A549 treated with AZD2906 at 1 μM for 4 hours (cell line): ENCODE data around the gene COX8A. TPM values are rescaled to one million over a fixed set of nuclear protein-coding genes. Genes with fewer than 3 reads are reported as not detected.

Experiments
- total RNA-seq: library from RNA; stranded (reverse); fragments of 200-300 nt; extraction: Qiagen RNA extraction; gene quantifications from 5 replicates; pipeline ENCODE4 v1.2.3, GENCODE V29; 2022

Gene COX8A, protein sequence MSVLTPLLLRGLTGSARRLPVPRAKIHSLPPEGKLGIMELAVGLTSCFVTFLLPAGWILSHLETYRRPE
- total RNA-seq = 696 to 1,142 TPM (median 1,073 TPM) in 5 replicates

DNA sequence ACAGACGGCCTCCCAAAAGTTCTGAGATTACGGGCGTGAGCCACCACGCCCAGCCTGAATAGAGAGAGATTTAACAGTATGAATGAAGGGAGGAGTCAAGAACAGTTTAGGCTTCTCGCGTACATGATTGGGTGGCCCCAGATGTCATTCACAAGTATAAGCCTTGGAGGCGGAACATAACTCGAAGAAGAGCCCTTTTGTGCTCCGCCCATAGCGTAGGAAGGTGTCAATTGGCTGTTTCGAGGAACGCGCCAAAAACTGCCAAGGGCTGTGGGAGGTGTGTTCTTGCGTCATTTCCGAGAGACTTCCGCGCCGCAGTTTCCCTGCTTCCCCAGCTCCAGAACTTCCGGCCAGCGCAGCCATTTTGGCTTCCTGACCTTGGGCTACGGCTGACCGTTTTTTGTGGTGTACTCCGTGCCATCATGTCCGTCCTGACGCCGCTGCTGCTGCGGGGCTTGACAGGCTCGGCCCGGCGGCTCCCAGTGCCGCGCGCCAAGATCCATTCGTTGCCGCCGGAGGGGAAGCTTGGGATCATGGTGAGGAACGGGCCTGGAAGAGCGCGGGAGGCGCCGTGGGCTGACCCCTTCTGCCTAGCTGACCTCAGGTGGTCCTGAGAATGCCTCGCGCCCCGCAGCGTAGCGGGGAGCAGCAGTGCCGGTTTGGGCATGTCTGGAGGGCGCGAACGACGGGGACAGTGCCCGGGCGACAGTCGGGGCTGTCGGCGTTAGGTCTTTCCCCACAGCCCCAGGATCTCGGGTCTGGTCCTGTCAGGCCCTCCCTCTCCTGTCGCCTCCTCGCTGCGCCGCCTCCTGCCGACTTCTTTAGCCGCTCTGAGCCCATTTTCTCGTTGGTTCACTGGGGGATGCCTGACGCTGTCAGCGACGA, at the start of gene COX8A:
COX8A (plus strand) TSS at position 362 of the 885 bp plus-strand sequence; CDS start at position 423, 61 bp downstream.

DNA sequence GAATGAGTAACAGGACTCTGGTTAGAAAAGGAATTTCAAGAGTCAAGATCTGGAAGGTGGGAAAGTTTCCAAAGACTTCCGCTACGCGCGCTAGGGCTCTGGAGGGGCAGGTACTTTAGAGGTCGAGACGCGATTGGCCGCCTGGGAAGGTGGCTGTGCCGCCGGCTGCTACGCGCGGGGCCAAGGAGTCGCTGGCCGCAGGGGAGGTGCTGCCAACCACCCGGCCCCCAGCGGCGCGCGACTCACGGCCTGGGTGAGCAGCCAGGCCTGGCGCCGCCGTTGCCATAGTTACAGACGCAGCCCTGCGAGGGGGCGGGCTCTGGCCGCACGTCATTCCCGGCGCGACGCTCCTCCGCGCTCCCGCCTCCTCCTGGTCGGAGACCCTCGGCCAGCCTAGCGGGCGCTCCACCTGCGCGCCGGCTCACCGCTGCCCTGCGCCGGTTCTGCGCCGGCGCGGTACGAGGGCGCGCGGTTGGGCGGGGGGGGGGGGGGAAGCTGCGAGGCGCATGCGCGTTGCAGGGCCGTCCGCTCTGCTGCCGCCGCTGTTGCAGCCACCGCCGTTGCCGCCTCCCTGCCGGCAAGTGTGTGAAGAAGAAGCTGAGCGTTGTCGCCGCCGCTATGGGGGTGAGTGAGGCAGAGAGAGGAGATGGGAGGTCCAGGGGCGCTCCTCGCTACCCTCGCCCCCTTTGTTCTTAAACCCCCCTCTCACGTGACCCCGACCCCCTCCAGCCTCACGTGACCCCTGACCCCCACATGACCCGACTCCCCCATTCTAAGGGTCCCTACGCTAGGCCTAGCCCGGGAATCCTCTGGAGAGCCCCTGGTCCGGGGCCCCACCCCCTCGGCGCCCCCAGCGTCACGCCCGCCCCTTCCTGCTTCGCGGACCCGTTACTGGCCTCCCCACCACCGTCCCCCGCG, 35.7 kb upstream of the COX8A start, which contains the start of gene NAA40:
NAA40 (plus strand) TSS at position 524 of the 918 bp plus-strand sequence; CDS start at position 619, 95 bp downstream.

DNA sequence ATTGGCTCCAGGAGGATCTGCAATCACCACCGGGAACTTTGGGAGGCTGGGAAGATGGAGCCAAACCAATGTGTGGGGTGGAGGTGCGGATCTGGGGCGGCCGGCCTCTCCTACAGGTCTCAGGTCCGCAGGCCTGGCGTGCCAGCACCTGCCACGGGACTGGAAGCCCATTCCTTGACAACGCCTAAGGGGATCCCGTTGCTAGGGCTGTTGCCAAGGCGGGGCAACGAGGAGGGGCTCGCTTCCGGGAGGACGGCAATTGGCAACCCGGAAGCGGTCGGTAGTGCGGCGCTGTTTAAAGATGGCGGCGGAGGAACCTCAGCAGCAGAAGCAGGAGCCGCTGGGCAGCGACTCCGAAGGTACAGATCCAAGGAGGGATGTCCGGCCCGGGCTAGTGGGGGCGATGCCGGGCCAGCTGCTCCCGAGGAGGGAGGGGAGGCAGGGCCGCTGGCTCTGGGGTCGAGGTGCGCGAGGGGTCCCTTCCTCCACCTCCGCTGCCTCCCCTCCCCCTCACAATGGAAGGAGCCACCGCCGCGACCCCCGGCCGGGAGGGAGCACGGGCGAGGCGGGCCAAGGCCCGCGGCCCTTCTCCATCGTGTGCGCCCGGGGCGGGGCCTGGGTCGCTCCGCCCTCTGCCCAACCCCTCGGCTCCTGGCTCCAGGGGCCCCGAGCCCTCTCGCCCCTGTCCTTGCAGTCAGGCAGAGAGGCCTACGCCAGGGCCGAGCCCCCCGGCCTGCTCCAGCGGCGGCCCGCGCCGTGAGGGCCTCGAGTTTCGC, 11.9 kb downstream of the COX8A start, which contains the start of gene OTUB1:
OTUB1 (plus strand) TSS at position 283 of the 776 bp plus-strand sequence; CDS start at position 302, 19 bp downstream.

Other genes starting within 250 kb of the COX8A start
- gene ZFTA, start 205.8 kb upstream of the COX8A start, total RNA-seq = 4.5 to 5.8 TPM (median 5.2 TPM) in 5 replicates
- 33.4 to 49.4 TPM (median 47.4 TPM) in 5 replicates for gene SPINDOC, start 161.2 kb upstream of the COX8A start, total RNA-seq
- gene MARK2, start 135.5 kb upstream of the COX8A start, total RNA-seq = 26.0 to 28.7 TPM (median 28.1 TPM) in 5 replicates
- gene RCOR2, start 57.5 kb upstream of the COX8A start, total RNA-seq = 0.62 to 1.2 TPM (median 0.80 TPM) in 5 replicates
- 12.8 to 15.2 TPM (median 14.3 TPM) in 5 replicates for gene NAA40, start 35.6 kb upstream of the COX8A start, total RNA-seq
- 108 to 132 TPM (median 126 TPM) in 5 replicates for gene OTUB1, start 11.8 kb downstream of the COX8A start, total RNA-seq
- gene FLRT1, start 61.3 kb downstream of the COX8A start, total RNA-seq = 0.05 to 0.07 TPM (median 0.06 TPM) in 4 of 5 replicates, not detected in the other
- 8.9 to 15.3 TPM (median 13.1 TPM) in 5 replicates for gene MACROD1, start 191.5 kb downstream of the COX8A start, total RNA-seq
- gene STIP1, start 211.6 kb downstream of the COX8A start, total RNA-seq = 213 to 262 TPM (median 229 TPM) in 5 replicates
- gene FERMT3, start 232.1 kb downstream of the COX8A start, total RNA-seq = 0.85 to 3.0 TPM (median 1.3 TPM) in 5 replicates